ENCODE measurements around the gene MTMR11.

- no peak for TF ChIP-seq ZNF565 (CRISPR knock-in tag; conservative IDR thresholded peaks at IDR 0.05; ENCODE audit: low read depth)
- TF ChIP-seq ZFP3 (CRISPR knock-in tag; IDR thresholded peaks at IDR 0.05), result no peak
- TF ChIP-seq BACH2 (CRISPR knock-in tag; IDR thresholded peaks at IDR 0.05; ENCODE audit: borderline replicate concordance), result no peak
Measured at GRCh38 chr1:149937759-149938158, 1.1 kb upstream of the MTMR11 start.
